Activated CD4-positive, alpha-beta T cell treated with anti-CD3 and anti-CD28 coated beads, Interleukin-2, amount 50 U/mL, for 48 hours (primary cell): ENCODE measurements around the gene TRAPPC13.

Experiments
- DNase-seq, 2 experiments: peaks; one replicate each; pipeline ENCODE4 v3.0.0-alpha.2; 2020

Gene TRAPPC13

GRCh38 chr5:65693121-65693520, 68.3 kb downstream of the TRAPPC13 start:
- DNase-seq = no peak

DNA sequence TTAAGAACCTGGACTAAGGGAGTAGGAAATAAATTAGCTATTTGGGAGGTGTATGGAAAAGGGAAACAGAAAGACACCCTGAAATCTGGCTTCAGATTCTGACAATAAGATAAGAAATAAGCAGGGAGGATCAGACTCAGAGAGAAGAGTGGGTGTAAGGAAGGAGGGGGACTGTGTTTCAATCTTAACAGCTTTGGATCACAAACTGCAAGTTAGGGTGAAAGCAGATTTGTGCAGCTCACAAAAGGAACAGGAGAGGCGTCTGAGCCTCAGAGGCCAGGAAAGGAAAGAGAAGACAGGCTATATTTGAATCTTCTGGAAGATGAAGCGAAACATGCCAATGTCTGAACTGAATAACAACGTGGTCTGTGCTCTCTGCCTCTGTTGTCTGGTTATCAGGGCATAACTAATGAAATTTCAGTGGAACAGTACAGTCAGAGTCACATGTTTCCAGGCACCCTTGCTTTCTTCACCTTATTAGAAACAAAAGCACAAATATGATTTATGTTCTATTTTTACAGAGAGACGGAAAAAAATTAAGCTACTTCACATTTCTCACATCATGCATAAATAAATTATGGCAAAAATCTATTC, 70.4 kb downstream of the TRAPPC13 start:
- DNase-seq = no peak

DNA sequence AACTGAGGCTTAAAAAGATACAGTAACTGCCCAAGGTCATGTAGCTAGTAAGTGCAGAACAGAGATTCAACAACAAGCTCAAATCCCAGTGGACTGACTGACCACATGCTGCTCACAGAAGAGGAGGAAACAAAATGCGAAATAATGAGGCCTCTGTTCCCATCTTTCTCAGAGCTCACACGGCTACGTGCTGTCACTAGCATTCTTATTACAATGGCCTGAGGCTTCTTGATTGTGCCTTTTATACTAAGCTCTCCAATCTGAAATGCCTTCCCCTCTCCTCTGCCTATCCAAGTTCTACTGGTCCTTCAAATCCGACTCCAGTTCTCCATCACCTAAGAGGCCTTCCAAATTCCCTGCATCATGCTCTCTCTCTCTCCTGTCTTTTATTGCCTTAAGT, 71.1 kb downstream of the TRAPPC13 start:
- no peak for DNase-seq

- DNase-seq = no peak
Measured at GRCh38 chr5:65696892-65697291, 72.1 kb downstream of the TRAPPC13 start.

DNA sequence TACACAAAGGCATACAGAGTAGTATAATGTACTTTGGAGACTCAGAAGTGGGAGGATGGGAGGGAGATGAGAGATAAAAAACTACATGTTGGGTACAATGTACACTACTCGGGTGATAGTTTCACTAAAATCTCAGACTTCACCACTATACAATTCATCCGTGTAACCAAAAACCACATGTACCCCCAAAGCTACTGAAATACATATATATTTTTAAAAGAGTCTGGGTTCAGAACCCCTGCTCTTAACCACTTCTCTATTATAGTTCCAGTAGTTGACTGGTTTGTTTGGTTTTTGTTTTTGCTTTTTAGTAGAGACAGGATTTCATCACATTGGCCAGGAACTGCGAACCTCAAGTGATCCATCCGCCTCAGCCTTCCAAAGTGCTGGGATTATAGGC, 74.5 kb downstream of the TRAPPC13 start:
- DNase-seq = no peak

DNA sequence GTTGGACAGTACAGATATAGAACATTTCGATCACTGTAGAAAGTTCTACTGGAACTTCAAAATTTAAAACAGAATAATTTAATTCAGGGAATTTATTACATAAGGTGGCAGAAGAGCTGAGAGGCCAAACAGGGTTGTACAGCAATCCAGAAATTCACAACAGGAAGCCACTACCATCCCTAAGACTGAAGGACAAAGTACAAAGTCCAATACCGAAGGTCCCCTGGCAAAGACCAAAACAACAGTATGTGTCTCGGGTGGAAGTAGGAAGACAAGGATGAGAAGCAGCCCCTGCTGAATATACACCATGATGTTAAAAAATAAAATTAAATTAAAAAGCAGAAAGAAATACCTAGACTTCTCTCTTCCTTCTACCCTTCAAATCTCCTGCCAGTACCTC, 77.2 kb downstream of the TRAPPC13 start:
- no peak for DNase-seq

DNA sequence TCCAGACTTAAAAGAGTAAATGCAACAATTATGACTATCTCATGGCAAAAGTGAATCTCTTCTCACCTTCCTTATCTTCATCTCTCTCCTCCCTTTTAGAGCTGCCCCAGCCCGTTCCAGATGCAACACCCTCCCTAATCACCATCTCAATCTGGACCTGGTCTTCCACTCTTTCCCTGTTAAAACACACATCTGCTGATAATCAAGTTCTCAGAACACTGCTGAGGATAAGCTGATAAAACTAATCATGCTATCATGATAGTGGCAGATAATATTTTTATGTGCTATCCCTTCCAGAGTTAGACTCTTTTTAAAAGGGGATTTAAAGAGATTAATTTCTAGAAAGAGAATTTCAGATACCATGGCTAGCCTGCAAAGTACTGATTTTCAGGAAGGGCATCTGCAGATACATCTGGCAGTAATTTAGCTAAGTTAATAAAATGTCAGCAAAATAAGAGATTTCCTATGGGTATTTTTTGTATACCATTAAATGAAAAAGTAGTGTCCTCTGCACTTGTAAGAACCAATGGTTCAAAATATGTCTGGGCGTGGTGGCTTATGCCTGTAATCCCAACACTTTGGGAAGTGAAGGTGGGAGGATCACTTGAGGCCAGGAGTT, 79.9 kb downstream of the TRAPPC13 start:
- no peak for DNase-seq

DNA sequence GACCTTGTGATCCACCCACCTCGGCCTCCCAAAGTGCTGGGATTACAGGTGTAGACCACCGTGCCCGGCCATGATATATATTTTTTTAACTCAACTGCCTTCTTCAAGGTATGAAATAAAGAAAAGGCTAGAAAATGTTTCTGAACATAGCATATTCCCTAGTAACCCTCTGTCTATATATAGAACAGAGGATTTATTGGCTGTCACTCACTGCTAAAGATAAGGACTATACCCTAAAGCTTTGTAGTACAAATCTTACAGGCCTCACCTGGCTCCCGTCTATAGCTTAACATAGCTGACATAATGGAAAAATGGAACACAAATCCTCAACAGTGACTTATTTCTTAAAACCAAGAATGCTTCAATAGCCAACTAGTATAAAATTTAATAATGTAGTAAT, 82.8 kb downstream of the TRAPPC13 start:
- no peak for DNase-seq

DNA sequence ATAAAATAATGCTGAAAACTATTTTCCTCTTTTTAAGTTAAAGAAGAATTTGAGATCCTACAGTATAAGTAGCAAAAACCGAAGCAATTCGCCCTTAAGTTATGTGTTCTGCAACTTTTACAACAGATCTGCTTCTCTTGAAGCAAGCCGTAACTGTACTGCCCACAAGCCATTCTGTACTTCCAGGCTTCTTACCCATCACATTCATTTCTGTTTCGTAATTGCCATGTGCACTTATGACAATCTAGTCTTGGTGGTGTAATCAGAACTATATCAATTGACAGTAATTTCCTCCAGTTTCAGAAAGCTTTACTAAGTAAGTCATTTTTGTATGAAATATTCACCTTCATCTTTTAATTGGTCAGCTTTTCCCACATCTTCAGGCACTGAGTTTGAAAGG, 83.3 kb downstream of the TRAPPC13 start:
- no peak for DNase-seq
